T-helper 2 cell treated with Interferon-gamma antibody and Interleukin-4, amounts not matched to agents 5 μg/mL and 100 μg/mL, for 36 hours (primary cell): ENCODE results near the gene KIFC3.
"Not testable (repeated sequence)": the region's sequence is repeated elsewhere in the genome, so short reads cannot be mapped to it uniquely, and the experiment has no call there.

Experiments used
- DNase-seq: peaks from one replicate; pipeline ENCODE4 v3.0.0; 2021; ENCODE audit warnings: low spot score
- H3K27ac Mint-ChIP-seq: one replicate; pipeline ENCODE4 v1.8.0; 2021; ENCODE audit warnings: mild to moderate bottlenecking, mixed read lengths
- H3K27me3 Mint-ChIP-seq: one replicate; pipeline ENCODE4 v1.8.0; 2021; ENCODE audit warnings: low read depth, mixed read lengths
- H3K36me3 Mint-ChIP-seq: one replicate; pipeline ENCODE4 v1.8.0; 2021; ENCODE audit warnings: low read depth, mixed read lengths
- H3K4me1 Mint-ChIP-seq: one replicate; pipeline ENCODE4 v1.8.0; 2021; ENCODE audit warnings: low read depth, mixed read lengths
- H3K4me3 Mint-ChIP-seq: one replicate; pipeline ENCODE4 v1.8.0; 2022; ENCODE audit warnings: mild to moderate bottlenecking, moderate library complexity, mixed read lengths
- H3K9me3 Mint-ChIP-seq: one replicate; pipeline ENCODE4 v1.8.0; 2021; ENCODE audit warnings: mixed read lengths

The KIFC3 gene

DNA sequence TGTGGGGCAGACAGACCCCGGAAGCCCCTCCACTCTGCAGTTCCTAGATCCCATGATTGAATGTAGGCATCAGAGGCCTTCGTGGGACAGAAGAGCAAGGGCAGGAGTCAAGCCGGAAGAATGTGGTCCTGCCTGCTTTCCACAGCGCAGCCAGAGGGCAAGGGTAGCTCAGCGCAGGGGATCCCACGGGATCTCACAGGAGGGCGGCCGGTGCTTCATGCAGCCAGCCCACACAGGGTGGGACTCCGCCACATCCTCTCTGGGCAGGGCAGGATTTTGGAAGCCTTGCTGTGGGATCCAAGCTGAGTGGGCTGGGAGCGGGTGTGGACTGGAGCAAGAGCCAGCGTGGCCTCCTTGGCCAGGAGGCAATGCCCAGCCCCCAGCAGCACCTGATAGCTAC lies 53.7 kb downstream of the KIFC3 start:
- H3K9me3 Mint-ChIP-seq = no peaks in the 10 kb centered on the region
- no peaks in the 10 kb centered on the region for H3K4me1 Mint-ChIP-seq
- no peak for DNase-seq
- H3K27me3 Mint-ChIP-seq = no peaks in the 10 kb centered on the region
- H3K27ac Mint-ChIP-seq = no peak overlapping the region
- H3K4me3 Mint-ChIP-seq = no peak overlapping the region
- H3K36me3 Mint-ChIP-seq = peaks cover 2% of the 10 kb centered on the region

DNA sequence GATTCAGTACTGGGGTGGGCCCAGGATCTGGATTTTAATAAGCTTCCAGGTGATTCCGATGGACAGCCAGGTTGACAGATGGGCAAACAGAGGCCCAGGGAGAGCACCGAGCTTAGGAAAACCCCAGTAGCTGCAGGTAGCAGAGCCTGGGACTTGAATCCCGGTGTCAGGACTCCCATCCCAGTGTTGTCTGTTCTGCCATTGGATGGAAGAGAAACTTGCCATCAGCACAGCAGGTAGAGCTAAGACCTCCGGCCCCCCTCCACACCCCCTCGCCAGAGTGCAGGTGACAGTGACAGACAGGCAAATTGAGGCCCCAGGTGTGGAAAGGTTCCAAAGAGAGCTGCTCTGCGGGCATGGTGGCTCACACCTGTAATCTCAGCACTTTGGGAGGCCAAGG lies 54.3 kb downstream of the KIFC3 start:
- Mint-ChIP-seq H3K4me3 (no peak overlapping the region), H3K27me3 (no peaks in the 10 kb centered on the region), H3K9me3 (no peaks in the 10 kb centered on the region), H3K4me1 (no peaks in the 10 kb centered on the region), H3K36me3 (peaks cover 2% of the 10 kb centered on the region), H3K27ac (no peak overlapping the region)
- DNase-seq = no peak

DNA sequence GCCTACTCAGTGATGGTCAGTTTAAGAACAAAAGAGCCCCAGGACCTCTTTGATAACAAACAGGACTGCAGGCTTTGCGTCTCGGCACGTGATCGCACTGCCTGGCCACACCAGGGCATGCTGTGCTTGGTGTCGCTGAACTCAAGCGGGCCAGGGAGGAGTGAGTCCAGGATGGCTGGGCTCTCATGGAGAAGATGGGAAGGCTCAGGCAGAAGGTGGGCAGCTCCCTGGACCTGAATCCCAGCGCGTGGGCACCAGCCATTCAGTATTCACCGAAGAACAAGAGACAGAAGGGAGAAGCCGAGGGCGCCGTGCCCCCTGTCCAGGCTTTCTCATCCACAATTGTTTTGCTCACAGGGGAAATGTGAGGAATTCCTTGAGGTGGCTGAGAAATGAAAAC lies 54.8 kb downstream of the KIFC3 start:
- H3K4me3 Mint-ChIP-seq = no peak overlapping the region
- H3K9me3 Mint-ChIP-seq = no peaks in the 10 kb centered on the region
- no peak overlapping the region for H3K27ac Mint-ChIP-seq
- H3K36me3 Mint-ChIP-seq = peaks cover 2% of the 10 kb centered on the region
- H3K4me1 Mint-ChIP-seq = no peaks in the 10 kb centered on the region
- no peak for DNase-seq
- H3K27me3 Mint-ChIP-seq = no peaks in the 10 kb centered on the region

DNA sequence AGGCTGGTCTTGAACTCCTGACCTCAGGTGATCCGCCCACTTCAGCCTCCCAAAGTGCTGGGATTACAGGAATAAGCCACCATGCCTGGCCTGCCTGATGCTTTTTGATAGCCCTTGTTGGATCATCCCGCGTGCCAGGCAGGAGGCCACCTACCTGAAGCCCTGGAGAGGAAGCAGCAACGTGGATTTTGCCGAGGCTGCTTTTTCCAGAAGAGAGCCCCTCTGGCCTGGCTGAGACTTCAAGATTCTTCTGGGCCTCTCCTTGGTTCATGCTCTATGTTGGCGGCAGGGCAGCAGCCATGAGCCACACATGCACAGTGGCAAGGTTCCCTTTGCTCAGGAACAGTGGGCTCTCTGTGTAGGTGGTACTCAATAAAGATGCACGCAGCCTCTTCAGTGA lies 55.2 kb downstream of the KIFC3 start:
- DNase-seq = no peak
- peaks cover 2% of the 10 kb centered on the region for H3K36me3 Mint-ChIP-seq
- no peaks in the 10 kb centered on the region for H3K4me1 Mint-ChIP-seq
- no peak overlapping the region for H3K27ac Mint-ChIP-seq
- H3K4me3 Mint-ChIP-seq = no peak overlapping the region
- no peaks in the 10 kb centered on the region for H3K9me3 Mint-ChIP-seq
- H3K27me3 Mint-ChIP-seq = no peaks in the 10 kb centered on the region

DNA sequence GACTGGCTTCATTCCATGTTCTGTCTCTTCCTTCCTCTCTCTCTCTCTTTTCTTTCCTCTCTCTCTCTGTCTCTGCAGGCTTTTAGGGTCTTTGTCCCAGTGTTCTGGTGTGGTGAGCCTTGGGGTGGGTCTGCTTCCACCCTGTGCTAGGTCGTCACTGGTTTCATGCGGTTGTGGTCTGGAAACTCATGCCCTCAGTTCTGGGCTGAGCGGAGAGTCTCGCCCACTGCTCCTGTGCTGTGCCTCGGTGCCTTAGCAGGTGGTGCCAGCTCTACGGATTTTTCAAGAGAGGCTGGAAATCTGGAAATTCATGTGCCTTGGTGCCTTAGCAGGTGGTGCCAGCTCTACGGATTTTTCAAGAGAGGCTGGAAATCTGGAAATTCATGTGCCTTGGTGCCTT lies 56.0 kb downstream of the KIFC3 start:
- not testable (repeated sequence) for H3K27me3 Mint-ChIP-seq, H3K9me3 Mint-ChIP-seq, DNase-seq, H3K27ac Mint-ChIP-seq, H3K4me1 Mint-ChIP-seq, H3K36me3 Mint-ChIP-seq, H3K4me3 Mint-ChIP-seq

DNA sequence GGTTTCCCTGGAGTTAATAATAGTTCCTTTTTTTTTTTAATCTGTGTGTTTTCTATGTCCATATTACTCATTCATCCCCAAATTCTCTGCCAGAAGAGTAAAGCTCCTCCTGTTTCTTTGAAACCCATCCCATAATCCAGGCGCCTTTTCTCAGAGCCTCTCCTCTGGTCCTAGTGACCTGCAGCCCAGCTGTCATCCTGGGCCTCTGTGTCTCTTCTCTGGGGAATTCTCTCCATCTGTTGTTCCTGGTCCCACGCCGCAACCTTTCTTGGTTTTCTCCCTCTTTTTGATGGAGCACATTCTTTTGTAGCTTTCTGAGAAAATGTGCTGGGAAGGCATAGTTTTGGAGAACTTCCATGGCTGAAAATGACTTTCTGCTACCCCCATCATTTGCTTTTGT lies 56.5 kb downstream of the KIFC3 start:
- no peak overlapping the region for H3K27ac Mint-ChIP-seq
- H3K36me3 Mint-ChIP-seq = no peaks in the 10 kb centered on the region
- no peaks in the 10 kb centered on the region for H3K4me1 Mint-ChIP-seq
- no peaks in the 10 kb centered on the region for H3K27me3 Mint-ChIP-seq
- no peak for DNase-seq
- H3K9me3 Mint-ChIP-seq = no peaks in the 10 kb centered on the region
- H3K4me3 Mint-ChIP-seq = no peak overlapping the region

DNA sequence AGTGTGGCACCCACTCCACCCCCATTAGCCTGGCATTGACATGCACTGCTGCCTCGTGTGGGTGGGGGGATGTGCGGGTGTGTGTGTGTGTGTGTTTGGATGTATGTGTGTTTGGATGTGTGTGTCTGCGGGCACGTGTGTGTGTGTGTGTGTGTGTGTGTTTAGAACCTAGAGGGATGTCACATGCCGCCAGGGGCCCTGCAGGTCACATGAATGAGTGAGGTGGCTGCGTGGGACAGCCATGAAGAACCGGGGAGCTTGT lies 57.7 kb downstream of the KIFC3 start:
- no peaks in the 10 kb centered on the region for H3K27me3 Mint-ChIP-seq
- no peak overlapping the region for H3K4me3 Mint-ChIP-seq
- H3K36me3 Mint-ChIP-seq = no peaks in the 10 kb centered on the region
- no peaks in the 10 kb centered on the region for H3K4me1 Mint-ChIP-seq
- H3K9me3 Mint-ChIP-seq = no peaks in the 10 kb centered on the region
- H3K27ac Mint-ChIP-seq = no peak overlapping the region
- no peak for DNase-seq

DNA sequence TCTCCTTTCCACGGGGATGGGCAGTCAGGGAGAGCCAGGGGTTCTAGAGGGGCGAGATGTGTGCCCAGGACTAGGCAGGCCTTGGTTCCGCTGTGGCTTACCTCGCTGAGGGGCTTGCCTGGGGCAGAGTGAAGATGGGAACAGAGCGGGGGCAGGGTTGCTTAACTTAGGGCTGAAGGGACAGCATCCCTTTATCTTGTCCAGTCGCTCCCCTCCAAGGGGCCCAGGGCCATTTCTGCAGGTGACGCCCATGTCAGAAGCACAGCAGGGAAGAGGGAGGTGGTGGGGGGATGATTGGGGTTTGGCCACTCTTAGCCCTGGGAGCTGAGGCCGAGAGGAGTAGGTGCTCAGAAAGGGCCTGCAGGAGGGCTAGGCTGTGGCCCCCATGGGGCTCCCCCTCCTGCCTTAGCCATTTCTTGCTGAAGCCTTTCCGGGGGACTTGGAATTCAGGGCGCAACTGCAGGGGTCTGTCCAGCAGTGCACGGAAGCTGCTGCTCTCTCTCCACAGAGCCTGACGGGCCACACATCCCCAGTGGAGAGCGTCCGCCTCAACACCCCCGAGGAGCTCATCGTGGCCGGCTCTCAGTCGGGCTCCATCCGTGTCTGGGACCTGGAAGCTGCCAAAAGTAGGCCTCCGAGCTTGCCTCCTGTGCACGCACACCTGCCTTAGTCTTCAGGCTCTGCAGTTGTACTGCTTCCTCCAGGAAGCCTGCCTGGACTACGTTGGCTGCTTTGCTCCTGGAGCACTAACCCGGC lies 58.2 kb downstream of the KIFC3 start:
- H3K4me1 Mint-ChIP-seq = no peaks in the 10 kb centered on the region
- H3K27ac Mint-ChIP-seq = no peak overlapping the region
- DNase-seq = no peak
- H3K9me3 Mint-ChIP-seq = no peaks in the 10 kb centered on the region
- no peaks in the 10 kb centered on the region for H3K27me3 Mint-ChIP-seq
- H3K36me3 Mint-ChIP-seq = no peaks in the 10 kb centered on the region
- no peak overlapping the region for H3K4me3 Mint-ChIP-seq

DNA sequence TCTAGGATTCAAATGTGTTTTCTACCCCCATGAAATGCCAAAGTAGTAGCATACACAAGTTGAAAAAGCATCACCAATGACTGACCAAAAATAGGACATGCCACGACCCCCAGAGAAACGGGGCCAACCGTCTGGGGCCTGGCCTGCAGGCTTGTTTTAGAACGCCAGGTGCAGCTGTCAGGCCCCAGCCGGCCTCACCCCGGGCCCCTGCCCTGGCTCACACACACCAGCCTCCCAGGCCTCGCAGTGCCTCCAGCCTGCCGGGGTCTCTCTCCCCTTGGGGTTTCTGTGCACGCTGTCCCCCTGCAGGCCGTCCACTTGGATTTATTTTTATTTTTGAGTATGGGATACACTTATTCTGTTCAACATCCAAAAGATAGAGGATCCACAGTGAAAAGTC lies 58.8 kb downstream of the KIFC3 start:
- H3K27me3 Mint-ChIP-seq = no peaks in the 10 kb centered on the region
- H3K36me3 Mint-ChIP-seq = no peaks in the 10 kb centered on the region
- no peaks in the 10 kb centered on the region for H3K9me3 Mint-ChIP-seq
- H3K27ac Mint-ChIP-seq = no peak overlapping the region
- no peaks in the 10 kb centered on the region for H3K4me1 Mint-ChIP-seq
- DNase-seq = no peak
- H3K4me3 Mint-ChIP-seq = no peak overlapping the region

DNA sequence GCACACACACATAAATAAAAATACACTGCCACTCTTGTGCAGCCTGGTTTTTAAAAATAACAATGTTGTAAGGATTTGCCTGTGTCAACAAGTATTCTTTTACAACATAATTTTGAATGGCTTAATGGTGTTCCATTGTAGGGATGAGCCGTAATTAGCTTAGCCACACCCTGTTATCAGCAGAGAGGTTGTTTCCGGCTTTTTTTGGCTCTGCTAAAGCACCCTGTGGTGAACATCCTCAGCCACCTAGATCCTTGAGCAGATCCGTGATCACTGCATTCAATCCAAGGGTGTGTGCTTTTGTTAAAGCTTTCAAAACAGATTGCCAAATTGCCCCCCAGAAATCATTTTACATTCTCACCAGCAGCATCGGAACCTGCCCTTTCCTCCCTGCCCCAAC lies 59.7 kb downstream of the KIFC3 start:
- DNase-seq = no peak
- Mint-ChIP-seq H3K9me3 (no peaks in the 10 kb centered on the region), H3K27ac (no peak overlapping the region), H3K27me3 (no peaks in the 10 kb centered on the region), H3K4me3 (no peak overlapping the region), H3K4me1 (peaks cover 2% of the 10 kb centered on the region), H3K36me3 (peaks cover 2% of the 10 kb centered on the region)

DNA sequence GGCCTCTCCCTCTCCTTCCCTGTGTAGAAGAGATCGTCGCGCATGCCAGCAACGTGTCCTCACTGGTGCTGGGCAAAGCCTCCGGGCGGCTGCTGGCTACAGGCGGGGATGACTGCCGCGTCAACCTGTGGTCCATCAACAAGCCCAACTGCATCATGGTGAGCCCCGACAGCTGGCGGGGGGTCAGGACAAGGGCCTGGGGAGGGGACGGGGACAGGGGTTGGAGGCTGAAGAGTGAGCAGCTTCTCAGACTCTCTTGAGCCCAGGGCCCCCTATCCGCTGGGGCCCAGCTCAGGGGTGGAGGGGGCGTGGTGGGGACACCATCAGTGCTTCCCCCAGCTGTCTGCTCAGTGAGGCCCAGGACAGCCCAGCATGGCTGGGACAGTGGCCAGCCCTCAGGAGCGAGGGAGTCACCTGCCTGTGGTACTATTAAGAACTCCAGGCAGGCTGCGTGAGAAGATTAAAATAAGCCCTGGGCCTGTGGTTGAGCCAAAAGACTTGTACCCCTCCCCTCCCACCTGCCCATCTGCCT lies 60.6 kb downstream of the KIFC3 start:
- DNase-seq = no peak
- no peak overlapping the region for H3K27ac Mint-ChIP-seq
- H3K4me1 Mint-ChIP-seq = peaks cover 4% of the 10 kb centered on the region
- H3K36me3 Mint-ChIP-seq = peaks cover 2% of the 10 kb centered on the region
- H3K4me3 Mint-ChIP-seq = no peak overlapping the region
- H3K27me3 Mint-ChIP-seq = no peaks in the 10 kb centered on the region
- H3K9me3 Mint-ChIP-seq = no peaks in the 10 kb centered on the region

DNA sequence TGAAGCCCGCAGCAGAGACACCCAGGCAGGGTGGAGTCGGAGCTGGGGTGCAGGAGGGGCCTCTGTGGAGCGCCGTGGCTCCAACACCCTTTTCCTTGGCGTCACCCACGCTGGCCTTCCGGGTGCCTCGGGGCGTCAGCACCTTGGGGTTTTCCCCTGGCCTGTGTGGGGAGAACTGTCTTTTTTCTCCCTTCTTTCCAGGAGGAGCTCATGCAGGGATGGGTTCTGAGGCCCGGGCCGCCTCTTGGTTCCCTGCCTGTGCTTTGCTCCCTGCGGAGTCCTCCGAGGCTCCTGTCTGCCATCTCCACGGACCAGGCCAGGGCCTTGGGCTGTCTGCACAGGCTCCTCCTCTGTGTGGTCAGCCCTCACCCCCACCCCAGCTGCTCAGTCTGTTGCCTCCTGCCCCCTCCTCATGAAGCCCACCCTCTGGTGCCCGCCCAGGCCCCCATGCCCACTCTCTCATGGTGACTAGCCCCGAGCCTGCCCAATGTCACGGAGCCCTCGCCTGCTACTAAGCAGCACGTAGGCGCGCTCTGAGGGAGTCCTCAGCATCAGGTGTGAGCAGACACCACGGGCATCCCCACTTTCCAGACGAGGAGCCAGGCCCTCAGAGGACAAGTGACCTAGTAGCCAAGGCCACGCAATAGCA lies 61.7 kb downstream of the KIFC3 start:
- Mint-ChIP-seq H3K9me3 (no peaks in the 10 kb centered on the region), H3K4me3 (no peak overlapping the region), H3K36me3 (peaks cover 3% of the 10 kb centered on the region), H3K4me1 (peaks cover 10% of the 10 kb centered on the region), H3K27me3 (no peaks in the 10 kb centered on the region), H3K27ac (no peak overlapping the region)
- DNase-seq = no peak

DNA sequence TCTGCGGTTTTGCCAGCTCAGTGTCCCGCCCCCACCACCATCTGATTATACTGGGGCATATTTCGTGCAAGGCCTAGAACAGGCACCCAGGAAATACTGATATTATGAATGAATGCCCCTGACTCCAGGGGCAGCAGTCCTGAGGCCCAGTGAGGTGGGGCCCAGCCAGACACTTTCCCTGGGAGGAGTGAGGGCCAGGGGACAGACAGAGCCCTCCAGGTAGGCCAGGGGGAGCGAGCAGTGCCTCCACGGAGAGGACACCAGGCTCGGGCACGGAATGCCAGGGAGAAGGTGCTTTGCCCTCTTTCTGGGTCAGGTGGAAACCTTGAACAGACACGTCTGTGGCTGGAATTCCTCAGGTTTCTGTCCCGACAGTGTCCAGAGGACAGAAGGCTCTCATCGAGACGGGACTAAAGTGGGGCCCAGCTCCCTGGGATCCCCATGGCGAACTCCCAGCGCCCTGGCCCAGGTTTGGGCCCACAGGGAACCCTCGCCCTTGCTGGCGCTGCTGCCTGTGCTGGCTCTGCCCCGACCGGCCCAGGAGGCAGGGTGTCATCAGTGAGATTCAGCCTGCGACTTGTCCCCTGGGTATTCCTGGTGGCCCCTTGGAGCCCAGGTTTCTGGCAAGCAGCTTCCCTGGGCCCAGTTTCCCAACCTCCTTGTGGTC lies 62.4 kb downstream of the KIFC3 start:
- Mint-ChIP-seq H3K27ac (no peak overlapping the region), H3K9me3 (no peaks in the 10 kb centered on the region), H3K4me3 (no peak overlapping the region), H3K36me3 (peaks cover 4% of the 10 kb centered on the region), H3K27me3 (no peaks in the 10 kb centered on the region), H3K4me1 (peaks cover 10% of the 10 kb centered on the region)
- no peak for DNase-seq

DNA sequence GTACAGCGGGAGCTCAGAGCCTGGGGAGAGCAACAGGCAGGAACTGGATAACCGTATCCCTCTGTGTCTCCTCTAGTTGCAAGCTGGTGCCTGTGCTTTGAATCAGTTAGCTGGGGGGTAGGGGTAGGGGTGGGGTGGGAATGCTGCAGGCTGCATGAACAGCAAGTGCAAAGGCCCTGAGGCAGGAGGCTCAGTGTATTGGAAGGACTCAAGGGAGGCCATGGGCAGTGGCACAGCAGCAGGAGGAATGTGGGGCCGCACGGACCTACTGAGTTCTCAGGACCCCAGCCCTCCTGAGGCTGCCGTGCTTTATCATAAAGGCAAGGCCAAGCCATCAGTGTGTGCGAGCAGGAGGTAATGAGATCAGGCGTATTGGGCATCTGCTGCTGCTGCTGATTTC lies 63.4 kb downstream of the KIFC3 start:
- H3K27ac Mint-ChIP-seq = no peak overlapping the region
- H3K27me3 Mint-ChIP-seq = no peaks in the 10 kb centered on the region

More for the DNA sequence above, 63.4 kb downstream of the KIFC3 start:
- Mint-ChIP-seq H3K36me3 (peaks cover 4% of the 10 kb centered on the region), H3K9me3 (no peaks in the 10 kb centered on the region), H3K4me3 (no peak overlapping the region), H3K4me1 (peaks cover 10% of the 10 kb centered on the region)
- no peak for DNase-seq
